RWPE1 (cell line): ENCODE data around the gene NFILZ.

ENCODE experiments used
- CTCF ChIA-PET: fragments of 350-600 bp; sonication (Branson Sonifier 250); formaldehyde crosslinking; extraction: SDS; loops from one replicate; lab custom pipeline; 2021; lab: Yijun Ruan, JAX
- POLR2A ChIA-PET: fragments of 400-600 bp; formaldehyde crosslinking; extraction: SDS; loops from one replicate; lab custom pipeline; 2020; ENCODE audit warnings: antibody characterized with exemption; ENCODE audit not compliant: low non-redundant PET; lab: Yijun Ruan, JAX
- DNase-seq: peaks from one replicate; pipeline ENCODE4 v3.0.0; 2012; ENCODE audit warnings: low spot score
- H3K27ac ChIP-seq: fragments of 450-650 bp; 2 replicates; pipeline ENCODE4 v1.5.1; 2017
- CTCF ChIP-seq: fragments of 450-650 bp; conservative IDR thresholded peaks from 2 replicates; pipeline ENCODE4 v1.5.1; 2017; ENCODE audit warnings: low read depth, mild to moderate bottlenecking

Gene NFILZ

DNA sequence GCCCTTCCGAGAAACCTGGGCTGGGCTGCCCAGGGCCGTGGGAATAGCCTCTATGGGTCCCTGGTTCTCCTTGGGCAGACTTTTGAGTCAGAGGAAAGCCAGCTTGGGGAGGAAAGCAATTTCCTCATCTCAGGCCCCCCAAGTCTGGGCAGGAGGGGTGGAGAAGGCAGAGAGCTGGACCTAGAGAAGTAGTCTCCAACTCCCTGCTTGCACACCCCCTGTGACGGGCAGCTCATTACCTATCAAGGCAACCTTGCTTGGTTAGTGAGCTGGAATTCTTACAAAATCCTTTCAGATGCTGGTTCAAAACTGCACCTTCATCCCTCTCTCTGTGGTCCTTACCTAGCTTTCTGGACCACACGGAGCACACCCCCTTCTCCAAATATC is 34.2 kb downstream of the NFILZ start:
- no peak overlapping the region for H3K27ac ChIP-seq
- no peak for TF ChIP-seq CTCF
- ChIA-PET CTCF (no interaction called here), POLR2A (no interaction called here)
- no peak for DNase-seq

DNA sequence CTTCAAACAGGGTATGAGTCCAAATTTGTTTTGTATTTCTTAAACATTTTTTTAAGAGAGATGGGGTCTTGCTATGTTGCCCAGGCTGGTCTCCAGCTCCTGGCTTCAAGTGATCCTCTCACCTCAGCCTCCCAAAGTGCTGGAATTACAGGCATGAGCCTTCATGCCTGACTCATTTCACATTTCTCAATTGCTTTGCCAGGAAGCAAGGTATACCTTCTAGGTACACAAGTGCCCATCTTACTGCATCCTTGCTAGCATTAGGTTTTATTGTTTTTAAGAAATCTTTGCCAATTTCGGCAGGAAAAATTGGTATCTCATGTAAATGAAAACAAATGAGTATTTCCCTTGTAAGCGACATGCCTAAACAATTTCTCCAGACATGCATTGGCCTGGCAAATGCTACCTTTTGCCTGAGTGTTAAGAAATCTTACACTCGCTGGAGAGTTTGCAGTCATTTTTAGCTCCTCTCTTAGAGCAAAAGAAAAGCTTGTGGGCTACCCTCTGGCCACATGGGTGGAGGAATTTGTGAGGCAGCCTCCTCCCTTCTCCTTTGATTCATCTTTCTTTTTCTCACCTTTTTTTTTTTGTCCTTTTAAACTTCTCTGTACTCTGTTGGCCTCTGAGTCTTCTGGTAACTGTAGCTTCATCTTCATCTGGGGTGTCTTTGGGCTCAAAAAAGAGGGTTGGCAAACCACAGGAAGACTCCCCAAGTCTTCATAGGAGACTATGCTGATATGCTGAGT is 35.2 kb downstream of the NFILZ start:
- TF ChIP-seq CTCF: no peak
- DNase-seq: no peak
- H3K27ac ChIP-seq: no peak overlapping the region
- ChIA-PET CTCF (interaction anchor here (0.5 to 0.6 kb wide), 2 partner anchors 159 to 1057 kb away, joined by 3 to 5 read pairs; no protein-coding TSS in a partner anchor), POLR2A (no interaction called here)

DNA sequence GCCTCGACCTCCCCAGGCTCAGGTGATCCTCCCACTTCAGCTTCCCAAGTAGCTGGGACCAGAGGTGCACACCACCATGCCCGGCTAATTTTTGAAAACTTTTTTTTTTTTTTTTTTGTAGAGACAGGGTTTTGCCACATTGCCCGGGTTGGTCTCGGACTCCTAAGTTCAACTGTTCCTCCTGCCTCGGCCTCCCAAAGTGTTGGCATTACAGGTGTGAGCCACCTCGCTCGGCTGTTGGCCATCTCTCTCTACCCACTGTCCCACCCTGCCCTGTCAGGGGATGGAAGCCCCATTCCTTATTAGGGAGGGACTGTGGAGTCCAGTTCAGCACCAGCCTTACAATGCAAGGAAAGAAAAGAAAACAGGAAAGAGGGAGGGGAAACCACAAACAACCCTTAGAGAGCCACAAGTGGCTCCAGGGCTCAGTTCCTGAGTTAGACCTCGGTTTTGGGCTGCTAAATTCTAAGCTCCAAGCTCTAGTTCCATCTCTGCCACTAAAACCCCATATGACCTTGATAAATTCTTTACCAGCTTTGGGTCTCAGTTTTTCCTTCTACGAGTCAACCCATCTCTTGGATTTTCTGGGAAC is 36.5 kb downstream of the NFILZ start:
- no peak for TF ChIP-seq CTCF
- DNase-seq: no peak
- CTCF ChIA-PET: no interaction called here
- no peak overlapping the region for H3K27ac ChIP-seq
- POLR2A ChIA-PET: no interaction called here

- CTCF ChIA-PET: no interaction called here
- TF ChIP-seq CTCF: no peak
- H3K27ac ChIP-seq: no peak overlapping the region
Measured at GRCh38 chr19:8673276-8673891, 43.0 kb downstream of the NFILZ start.

DNA sequence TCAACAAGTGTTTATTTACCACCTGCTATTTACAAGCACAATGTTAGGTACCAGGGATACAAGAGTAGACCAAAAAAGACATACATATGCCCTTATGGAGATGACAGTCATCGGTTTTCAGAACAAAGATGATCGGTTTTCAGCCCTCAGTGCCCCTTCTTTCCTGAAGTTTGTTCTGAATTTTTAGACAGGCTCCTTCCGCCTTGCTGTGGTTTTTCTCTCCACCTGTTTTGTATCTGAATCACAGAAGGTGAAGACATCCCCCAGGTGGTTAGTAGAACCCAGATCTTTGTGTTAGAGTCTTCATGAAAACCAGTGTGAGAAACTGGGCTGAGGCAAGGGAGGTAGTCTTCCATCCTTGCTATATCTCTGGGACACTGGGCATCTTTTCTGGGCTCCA is 44.6 kb downstream of the NFILZ start:
- POLR2A ChIA-PET: no interaction called here
- no peak for DNase-seq
- CTCF ChIA-PET: no interaction called here
- H3K27ac ChIP-seq: no peak overlapping the region
- no peak for TF ChIP-seq CTCF

More at GRCh38 chr19:8673276-8673891, 43.0 kb downstream of the NFILZ start:
- DNase-seq: no peak
- POLR2A ChIA-PET: no interaction called here

- POLR2A ChIA-PET: no interaction called here
- DNase-seq: no peak
Measured at GRCh38 chr19:8678244-8678807, 47.9 kb downstream of the NFILZ start.

More at GRCh38 chr19:8678244-8678807, 47.9 kb downstream of the NFILZ start:
- CTCF ChIA-PET: no interaction called here
- no peak for TF ChIP-seq CTCF
- no peak overlapping the region for H3K27ac ChIP-seq
